Calu3 (cell line): ENCODE measurements around the gene NEK2. TPM values are rescaled to one million over a fixed set of nuclear protein-coding genes. Genes with fewer than 3 reads are reported as not detected.

Experiments
- BruUV-seq: library from RNA; stranded (reverse); fragments of 400-500 nt; replicated peaks from 2 replicates; lab custom pipeline; 2021; lab: Mats Ljungman, UMichigan
- CTCF ChIA-PET: fragments of 300-600 bp; sonication (Branson Sonifier 250); formaldehyde crosslinking; loops from one replicate; lab custom pipeline; 2022; ENCODE audit warnings: antibody characterized with exemption; lab: Charles Lee
- DNase-seq: peaks from one replicate; pipeline ENCODE4 v3.0.0; 2022
- H3K27ac Mint-ChIP-seq: one replicate; pipeline ENCODE4 v1.8.0; 2022; ENCODE audit warnings: mixed read lengths; ENCODE audit not compliant: unreplicated experiment
- H3K27me3 Mint-ChIP-seq: one replicate; pipeline ENCODE4 v1.8.0; 2022; ENCODE audit warnings: mixed read lengths; ENCODE audit not compliant: unreplicated experiment
- H3K36me3 Mint-ChIP-seq: one replicate; pipeline ENCODE4 v1.8.0; 2022; ENCODE audit warnings: mild to moderate bottlenecking, moderate library complexity, mixed read lengths; ENCODE audit not compliant: insufficient read depth, unreplicated experiment
- H3K4me1 Mint-ChIP-seq: one replicate; pipeline ENCODE4 v1.8.0; 2022; ENCODE audit warnings: mild to moderate bottlenecking, low read depth, mixed read lengths; ENCODE audit not compliant: unreplicated experiment
- H3K4me3 Mint-ChIP-seq: one replicate; pipeline ENCODE4 v1.8.0; 2022; ENCODE audit warnings: mild to moderate bottlenecking, low read depth, moderate library complexity, mixed read lengths; ENCODE audit not compliant: unreplicated experiment
- H3K9me3 Mint-ChIP-seq: one replicate; pipeline ENCODE4 v1.8.0; 2022; ENCODE audit warnings: low read depth, mixed read lengths; ENCODE audit not compliant: unreplicated experiment
- intact Hi-C: fragments of 100-400 bp; cut with micrococcal nuclease; formaldehyde crosslinking; loops from one replicate; pipeline ENCODE4 v1.10.0; 2022; ENCODE audit not compliant: unreplicated experiment
- total RNA-seq: library from RNA; stranded (reverse); gene quantifications from 2 replicates; pipeline ENCODE4 v1.2.3, GENCODE V29; 2022
- TF ChIP-seq, protein P1 (sequence below): fragments of 200-600 bp; IDR thresholded peaks from one replicate; pipeline ENCODE4 v1.8.0; 2022; ENCODE audit warnings: antibody characterized with exemption; ENCODE audit not compliant: unreplicated experiment

The NEK2 gene
- total RNA-seq, 1 experiment from 2014 or later: 43.2 TPM

DNA sequence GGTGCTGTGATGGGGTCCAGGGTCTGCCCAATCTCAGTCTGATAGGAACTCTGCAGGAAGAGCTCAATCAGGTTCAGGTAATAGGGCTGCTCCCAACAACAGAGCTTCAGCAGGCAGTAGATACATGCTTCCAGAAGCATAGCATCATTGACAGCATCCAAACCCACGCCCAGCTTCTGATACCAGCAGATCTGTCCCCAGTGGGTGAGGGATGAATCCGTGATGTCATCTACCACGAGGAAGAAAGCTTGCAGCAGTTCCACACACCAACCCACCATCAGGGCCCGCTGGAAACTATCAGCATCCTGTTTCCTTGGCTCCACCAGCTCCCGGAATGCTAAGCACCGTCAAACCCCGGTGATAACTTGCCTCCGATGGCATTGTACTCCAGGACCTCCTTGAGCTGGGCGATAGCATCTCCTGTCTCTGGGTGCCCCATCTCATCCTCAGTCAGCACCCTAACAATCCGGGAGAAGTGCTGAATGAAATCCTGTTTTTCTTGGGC is 14.7 kb downstream of the NEK2 start:
- CTCF ChIA-PET: no interaction called here
- DNase-seq: no peak
- Mint-ChIP-seq H3K9me3 (no peaks in the 10 kb centered on the region), H3K4me1 (no peaks in the 10 kb centered on the region), H3K4me3 (no peak overlapping the region), H3K27me3 (no peaks in the 10 kb centered on the region), H3K36me3 (peaks cover 4% of the 10 kb centered on the region), H3K27ac (no peak overlapping the region)
- intact Hi-C loops: no loop called here
- TF ChIP-seq, protein P1, sequence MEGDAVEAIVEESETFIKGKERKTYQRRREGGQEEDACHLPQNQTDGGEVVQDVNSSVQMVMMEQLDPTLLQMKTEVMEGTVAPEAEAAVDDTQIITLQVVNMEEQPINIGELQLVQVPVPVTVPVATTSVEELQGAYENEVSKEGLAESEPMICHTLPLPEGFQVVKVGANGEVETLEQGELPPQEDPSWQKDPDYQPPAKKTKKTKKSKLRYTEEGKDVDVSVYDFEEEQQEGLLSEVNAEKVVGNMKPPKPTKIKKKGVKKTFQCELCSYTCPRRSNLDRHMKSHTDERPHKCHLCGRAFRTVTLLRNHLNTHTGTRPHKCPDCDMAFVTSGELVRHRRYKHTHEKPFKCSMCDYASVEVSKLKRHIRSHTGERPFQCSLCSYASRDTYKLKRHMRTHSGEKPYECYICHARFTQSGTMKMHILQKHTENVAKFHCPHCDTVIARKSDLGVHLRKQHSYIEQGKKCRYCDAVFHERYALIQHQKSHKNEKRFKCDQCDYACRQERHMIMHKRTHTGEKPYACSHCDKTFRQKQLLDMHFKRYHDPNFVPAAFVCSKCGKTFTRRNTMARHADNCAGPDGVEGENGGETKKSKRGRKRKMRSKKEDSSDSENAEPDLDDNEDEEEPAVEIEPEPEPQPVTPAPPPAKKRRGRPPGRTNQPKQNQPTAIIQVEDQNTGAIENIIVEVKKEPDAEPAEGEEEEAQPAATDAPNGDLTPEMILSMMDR: no peak
- no TSS peak for BruUV-seq

DNA sequence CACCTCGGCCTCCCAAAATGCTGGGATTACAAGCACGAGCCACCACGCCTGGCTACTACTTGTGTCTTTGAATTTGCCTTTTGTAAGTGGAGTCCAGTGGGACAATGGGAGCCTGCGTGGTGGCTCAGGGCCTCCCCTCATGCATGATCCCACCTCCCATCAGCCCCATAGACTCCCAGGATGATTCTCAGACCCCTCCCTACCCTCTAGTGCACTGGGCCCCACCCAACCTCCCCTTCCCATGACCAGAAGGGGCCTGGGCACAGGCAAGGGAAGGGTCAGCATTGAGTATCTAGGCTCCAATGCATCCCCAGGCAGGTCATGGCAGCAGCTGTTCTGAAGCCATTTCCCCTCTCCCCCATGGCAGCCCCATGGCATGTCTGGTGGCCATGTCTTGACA is 18.7 kb downstream of the NEK2 start:
- CTCF ChIA-PET: interaction anchor here (0.6 kb wide), 1 partner anchor 11 kb away, joined by 3 read pairs; no protein-coding TSS in a partner anchor
- BruUV-seq: no TSS peak
- H3K27me3 Mint-ChIP-seq: no peaks in the 10 kb centered on the region
- peaks cover 7% of the 10 kb centered on the region for H3K36me3 Mint-ChIP-seq
- TF ChIP-seq, protein P1: no peak
- H3K27ac Mint-ChIP-seq: no peak overlapping the region
- H3K4me3 Mint-ChIP-seq: no peak overlapping the region
- intact Hi-C loops: loop anchor here (5.0 kb wide), 1 partner anchor 519 kb away; no protein-coding TSS in a partner anchor
- H3K9me3 Mint-ChIP-seq: no peaks in the 10 kb centered on the region
- H3K4me1 Mint-ChIP-seq: peaks cover 15% of the 10 kb centered on the region
- DNase-seq: no peak

DNA sequence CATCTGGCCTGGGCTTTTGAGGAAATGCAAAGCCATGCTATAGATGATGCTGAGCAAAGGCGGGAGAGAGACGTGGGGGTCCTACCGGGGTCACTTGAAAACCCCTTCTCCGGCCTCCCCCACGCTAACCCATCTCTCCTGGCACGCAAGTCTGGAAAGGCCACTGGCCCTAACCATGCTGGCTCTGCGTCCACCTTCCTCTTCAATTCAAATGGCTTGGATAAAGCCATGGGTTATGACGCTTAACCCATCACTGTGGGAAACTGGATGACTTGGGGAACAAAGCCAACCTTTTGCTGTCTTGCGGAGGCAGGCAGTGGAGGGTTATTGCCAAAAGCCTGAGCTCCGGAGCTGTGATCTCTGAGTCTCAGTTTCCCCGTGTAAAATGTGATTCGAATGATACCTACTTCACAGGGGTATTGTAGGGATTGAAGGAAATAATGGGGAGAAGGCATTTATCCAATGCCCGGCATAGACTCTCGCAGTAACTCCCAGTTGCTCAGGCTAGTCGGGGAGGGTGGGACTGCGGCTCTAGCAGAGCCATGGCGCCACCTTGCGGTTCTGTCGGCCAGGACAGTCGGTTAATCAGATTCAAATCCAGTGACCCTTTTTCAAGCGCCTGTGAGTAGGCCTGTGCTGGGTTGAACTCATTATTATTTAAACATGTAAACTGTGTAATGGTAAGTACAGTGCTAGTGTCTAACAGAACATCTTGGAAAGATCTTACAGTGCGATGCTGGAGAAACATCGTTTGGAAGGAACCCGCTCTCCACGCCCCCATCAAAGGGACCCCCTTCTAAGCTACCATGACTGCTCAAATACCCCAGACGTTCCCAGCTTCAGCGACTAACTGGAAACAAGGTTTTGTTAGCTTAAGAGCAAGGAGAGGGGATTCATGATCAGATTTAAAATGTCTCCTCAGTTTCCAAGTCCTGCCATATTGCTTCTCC is 20.3 kb downstream of the NEK2 start:
- no peak overlapping the region for H3K27ac Mint-ChIP-seq
- BruUV-seq: no TSS peak
- peak; percentile 93 for DNase-seq
- no peaks in the 10 kb centered on the region for H3K27me3 Mint-ChIP-seq
- no peaks in the 10 kb centered on the region for H3K9me3 Mint-ChIP-seq
- intact Hi-C loops: loop anchor here (1.0 to 5.0 kb wide), 4 partner anchors 79 to 518 kb away; no protein-coding TSS in a partner anchor
- CTCF ChIA-PET: interaction anchor here (1.2 to 3.5 kb wide), 5 partner anchors 20 to 140 kb away, joined by 3 to 20 read pairs (median 7); partner anchors contain the start of gene SLC30A1
- TF ChIP-seq, protein P1: peak; percentile 93
- H3K4me1 Mint-ChIP-seq: peaks cover 16% of the 10 kb centered on the region
- peaks cover 7% of the 10 kb centered on the region for H3K36me3 Mint-ChIP-seq
- no peak overlapping the region for H3K4me3 Mint-ChIP-seq

DNA sequence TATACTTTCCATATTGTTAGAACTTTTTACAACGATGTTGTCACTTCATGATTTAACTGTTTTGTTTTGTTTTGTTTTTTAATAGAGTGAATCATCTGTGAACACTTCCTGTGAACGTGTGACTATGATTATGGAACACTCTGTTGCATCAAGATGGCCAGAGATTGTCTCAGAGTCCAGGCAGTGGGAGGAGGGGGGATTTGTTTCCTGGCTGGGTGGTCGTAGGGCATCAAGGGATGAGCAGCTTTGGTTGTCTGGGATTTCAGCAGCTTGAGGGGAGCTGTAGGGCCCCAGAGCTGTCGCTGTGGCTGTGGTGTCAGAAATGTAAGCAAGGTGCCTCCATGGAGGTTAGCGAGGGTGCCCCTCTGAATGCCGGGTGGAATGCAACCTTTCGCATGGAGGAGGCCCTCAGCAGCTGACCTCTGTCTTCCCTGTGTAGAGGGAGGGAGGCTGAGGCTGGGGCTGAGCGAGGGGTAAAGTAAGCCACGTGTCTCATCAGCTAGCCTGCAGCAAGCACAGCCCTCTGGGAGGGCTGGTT is 21.4 kb downstream of the NEK2 start:
- Mint-ChIP-seq H3K4me3 (no peak overlapping the region), H3K27me3 (no peaks in the 10 kb centered on the region), H3K27ac (no peak overlapping the region), H3K4me1 (peaks cover 27% of the 10 kb centered on the region), H3K36me3 (peaks cover 7% of the 10 kb centered on the region), H3K9me3 (no peaks in the 10 kb centered on the region)
- CTCF ChIA-PET: interaction anchor here (0.5 to 3.5 kb wide), 8 partner anchors 10 to 140 kb away, joined by 3 to 20 read pairs (median 5); partner anchors contain the start of gene SLC30A1
- BruUV-seq: no TSS peak
- intact Hi-C loops: no loop called here
- DNase-seq: no peak
- TF ChIP-seq, protein P1: no peak
